PC-9 (cell line): Measurements from ENCODE around the gene ADAP1. TPM values are rescaled to one million over a fixed set of nuclear protein-coding genes. Genes with fewer than 3 reads are reported as not detected.
A peak's percentile ranks its signal among the peaks of the same experiment; 100 is the strongest.
"Not testable (repeated sequence)": the region's sequence is repeated elsewhere in the genome, so short reads cannot be mapped to it uniquely, and the experiment has no call there.

Source experiments
- BruUV-seq: library from RNA; stranded (reverse); fragments of 400-500 nt; replicated peaks from 2 replicates; lab custom pipeline; 2021; lab: Mats Ljungman, UMichigan
- CTCF ChIA-PET: fragments of 300-600 bp; sonication (Branson Sonifier 250); formaldehyde crosslinking; loops from one replicate; lab custom pipeline; 2022; ENCODE audit warnings: antibody characterized with exemption; lab: Charles Lee
- POLR2A ChIA-PET: fragments of 300-600 bp; sonication (Branson Sonifier 250); formaldehyde crosslinking; loops from one replicate; lab custom pipeline; 2022; ENCODE audit warnings: antibody characterized with exemption; ENCODE audit not compliant: unreplicated experiment; lab: Charles Lee
- DNase-seq, 2 experiments: peaks; one replicate each; pipeline versions ENCODE4 v3.0.0 to v3.0.0-alpha.2; 2015 to 2022; ENCODE audit warnings: mixed read lengths in 1 of 2
- H2AFZ ChIP-seq: fragments of 200-600 bp; sonication (generic); 2 replicates; pipeline ENCODE4 v1.8.1; 2017; ENCODE audit warnings: antibody characterized with exemption
- H3F3A ChIP-seq: fragments of 200-600 bp; sonication (generic); 2 replicates; pipeline ENCODE4 v1.8.1; 2017; ENCODE audit warnings: antibody characterized with exemption, mild to moderate bottlenecking, low read depth; ENCODE audit not compliant: insufficient read depth
- H3K27ac ChIP-seq: fragments of 200-600 bp; sonication (generic); 2 replicates; pipeline ENCODE4 v1.6.1; 2016; ENCODE audit warnings: mixed run types
- H3K27me3 ChIP-seq: fragments of 200-600 bp; sonication (generic); 2 replicates; pipeline ENCODE4 v1.6.1; 2016; ENCODE audit warnings: low read depth, mixed run types; ENCODE audit not compliant: insufficient read depth
- H3K36me3 ChIP-seq: fragments of 200-600 bp; sonication (generic); 2 replicates; pipeline ENCODE4 v1.6.1; 2016; ENCODE audit warnings: low read depth, mixed run types
- H3K4me1 ChIP-seq: fragments of 200-600 bp; sonication (generic); replicated peaks from 2 replicates; pipeline ENCODE4 v1.6.1; 2016; ENCODE audit warnings: mixed run types; ENCODE audit not compliant: insufficient read depth
- H3K4me2 ChIP-seq: fragments of 200-600 bp; sonication (generic); 2 replicates; pipeline ENCODE4 v1.6.1; 2017; ENCODE audit warnings: mixed run types
- H3K4me3 ChIP-seq: fragments of 200-600 bp; sonication (generic); 2 replicates; pipeline ENCODE4 v1.6.1; 2016; ENCODE audit warnings: mixed run types
- H3K79me2 ChIP-seq: fragments of 200-600 bp; sonication (generic); 2 replicates; pipeline ENCODE4 v1.6.1; 2017; ENCODE audit warnings: low read depth, mixed run types
- H3K9me2 ChIP-seq: fragments of 200-600 bp; sonication (generic); 2 replicates; pipeline ENCODE4 v1.8.1; 2017; ENCODE audit warnings: mild to moderate bottlenecking; ENCODE audit not compliant: insufficient read depth
- H3K9me3 ChIP-seq: fragments of 200-600 bp; sonication (generic); 2 replicates; pipeline ENCODE4 v1.8.1; 2016; ENCODE audit warnings: low read depth; ENCODE audit not compliant: insufficient read depth
- H4K20me1 ChIP-seq: fragments of 200-600 bp; sonication (generic); 2 replicates; pipeline ENCODE4 v1.8.1; 2017; ENCODE audit not compliant: insufficient read depth
- CTCF ChIP-seq: fragments of 200-600 bp; sonication (generic); conservative IDR thresholded peaks from 2 replicates; pipeline ENCODE4 v1.6.1; 2017; ENCODE audit warnings: mixed run types, antibody characterized with exemption, mild to moderate bottlenecking, moderate library complexity
- EZH2 ChIP-seq: fragments of 200-600 bp; sonication (generic); IDR thresholded peaks from 2 replicates; pipeline ENCODE4 v1.8.0; 2017; ENCODE audit warnings: antibody characterized with exemption, low read depth
- intact Hi-C: fragments of 100-400 bp; cut with micrococcal nuclease; formaldehyde crosslinking; loops from one replicate; pipeline ENCODE4 v1.10.0; 2022; ENCODE audit not compliant: unreplicated experiment
- total RNA-seq: library from RNA; stranded (reverse); gene quantifications from 2 replicates; pipeline ENCODE4 v1.2.3, GENCODE V29; 2021

The ADAP1 gene
- total RNA-seq, 1 experiment from 2014 or later: 73.9 TPM

GRCh38 chr7:924541-925231 is 29.8 kb downstream of the ADAP1 start:
- no peaks in the 10 kb centered on the region for H3K9me3 ChIP-seq
- H4K20me1 ChIP-seq: no peaks in the 10 kb centered on the region
- no peak for TF ChIP-seq EZH2
- no peak for TF ChIP-seq CTCF
- peak in 1 of 2 experiments; percentile 41 for DNase-seq
- POLR2A ChIA-PET: no interaction called here
- no peak overlapping the region for H3K27ac ChIP-seq
- no peak overlapping the region for H3K4me3 ChIP-seq
- no peaks in the 10 kb centered on the region for H3K27me3 ChIP-seq
- CTCF ChIA-PET: no interaction called here
- no peaks in the 10 kb centered on the region for H3K4me1 ChIP-seq
- no peaks in the 10 kb centered on the region for H3K9me2 ChIP-seq
- BruUV-seq: no TSS peak
- H3F3A ChIP-seq: no peaks in the 10 kb centered on the region; the same call in 1 of the 2 replicates
- intact Hi-C loops: no loop called here
- no peak overlapping the region for H3K4me2 ChIP-seq
- no peaks in the 10 kb centered on the region for H3K36me3 ChIP-seq
- no peaks in the 10 kb centered on the region for H3K79me2 ChIP-seq
- H2AFZ ChIP-seq: no peak overlapping the region

DNA sequence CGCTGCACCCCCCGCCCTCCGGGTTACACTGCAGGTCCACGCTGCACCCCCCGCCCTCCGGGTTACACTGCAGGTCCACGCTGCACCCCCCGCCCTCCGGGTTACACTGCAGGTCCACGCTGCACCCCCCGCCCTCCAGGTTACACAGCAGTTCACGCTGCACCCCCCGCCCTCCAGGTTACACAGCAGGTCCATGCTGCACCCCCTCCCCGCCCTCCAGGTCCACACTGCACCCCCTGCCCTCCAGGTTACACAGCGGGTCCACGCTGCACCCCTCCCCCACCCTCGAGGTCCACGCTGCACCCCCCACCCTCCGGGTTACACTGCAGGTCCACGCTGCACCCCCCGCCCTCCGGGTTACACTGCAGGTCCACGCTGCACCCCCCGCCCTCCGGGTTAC is 30.4 kb downstream of the ADAP1 start:
- H3K27ac ChIP-seq, H3K4me3 ChIP-seq, H3K9me2 ChIP-seq, H3K36me3 ChIP-seq, H3K9me3 ChIP-seq, BruUV-seq, H2AFZ ChIP-seq, H3K27me3 ChIP-seq, H3K4me1 ChIP-seq, H4K20me1 ChIP-seq, CTCF ChIA-PET, H3K79me2 ChIP-seq, intact Hi-C loops, H3F3A ChIP-seq, H3K4me2 ChIP-seq, DNase-seq: not testable (repeated sequence)
- POLR2A ChIA-PET: interaction anchor here (0.6 kb wide), 1 partner anchor 21 kb away, joined by 3 read pairs; no protein-coding TSS in a partner anchor

DNA sequence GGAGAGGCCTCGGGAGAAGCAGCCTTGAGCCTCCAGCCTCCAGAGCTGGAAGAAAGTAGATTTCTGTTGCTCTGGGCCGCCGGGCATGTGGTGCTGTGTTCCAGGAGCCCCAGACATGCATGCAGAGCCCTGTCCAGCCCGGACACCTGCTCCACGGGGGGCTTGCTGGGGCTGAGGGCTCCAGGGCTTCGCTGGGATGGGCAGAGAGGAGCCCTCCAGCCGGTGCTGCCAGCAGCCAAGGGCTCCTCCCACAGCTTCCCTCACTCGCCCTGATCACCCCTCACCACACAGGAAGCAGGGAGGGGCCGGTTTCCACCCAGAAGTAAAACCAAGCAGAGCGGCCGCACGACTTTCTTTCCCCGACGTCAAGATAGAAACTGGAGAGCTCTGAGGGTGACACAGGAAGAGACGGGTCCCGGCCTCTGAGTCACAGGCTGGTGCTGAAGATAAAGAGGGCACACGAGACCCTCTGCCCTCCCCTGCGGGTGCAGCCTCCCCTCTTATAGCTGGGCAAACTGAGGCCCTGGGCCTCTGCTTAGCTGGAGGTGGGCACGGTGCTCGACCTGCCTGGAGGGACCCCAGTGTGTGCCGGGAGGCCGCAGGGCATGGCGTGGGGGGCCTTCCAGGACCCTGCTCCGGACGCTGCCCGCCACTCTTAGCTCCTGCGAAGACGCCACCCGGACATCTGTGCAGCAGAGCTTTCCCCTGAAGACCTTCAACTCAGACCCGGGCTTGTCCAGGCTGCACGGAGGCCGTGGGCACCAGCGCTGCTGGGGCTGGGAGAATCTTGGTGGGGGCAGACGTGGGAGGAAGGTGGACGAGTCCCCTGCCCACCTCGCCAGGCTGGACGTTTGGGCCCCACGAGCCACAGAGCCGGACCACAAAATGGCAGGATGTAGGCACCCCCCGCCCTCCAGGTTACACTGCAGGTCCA is 31.1 kb downstream of the ADAP1 start:
- no peak for TF ChIP-seq CTCF
- TF ChIP-seq EZH2: no peak
- no peak overlapping the region for H3K27ac ChIP-seq
- ChIA-PET CTCF (interaction anchor here (0.6 kb wide), 1 partner anchor 45 kb away, joined by 10 read pairs; no protein-coding TSS in a partner anchor), POLR2A (interaction anchor here (0.6 kb wide), 1 partner anchor 21 kb away, joined by 3 read pairs; no protein-coding TSS in a partner anchor)
- H3K9me2 ChIP-seq: no peaks in the 10 kb centered on the region
- H3F3A ChIP-seq: no peaks in the 10 kb centered on the region; the same call in 1 of the 2 replicates
- H3K79me2 ChIP-seq: no peaks in the 10 kb centered on the region
- no peak overlapping the region for H3K4me3 ChIP-seq
- TSS peak; percentile 89 for BruUV-seq
- intact Hi-C loops: loop anchor here (1.0 kb wide), 1 partner anchor 24 kb away; no protein-coding TSS in a partner anchor
- peak in 1 of 2 experiments; percentile 84 for DNase-seq
- no peak overlapping the region for H3K4me2 ChIP-seq
- no peaks in the 10 kb centered on the region for H3K4me1 ChIP-seq
- no peaks in the 10 kb centered on the region for H3K9me3 ChIP-seq
- H4K20me1 ChIP-seq: no peaks in the 10 kb centered on the region
- H2AFZ ChIP-seq: no peak overlapping the region
- no peaks in the 10 kb centered on the region for H3K36me3 ChIP-seq
- no peaks in the 10 kb centered on the region for H3K27me3 ChIP-seq
